Measurements from ENCODE around the gene INCA1.

Gene INCA1

DNA sequence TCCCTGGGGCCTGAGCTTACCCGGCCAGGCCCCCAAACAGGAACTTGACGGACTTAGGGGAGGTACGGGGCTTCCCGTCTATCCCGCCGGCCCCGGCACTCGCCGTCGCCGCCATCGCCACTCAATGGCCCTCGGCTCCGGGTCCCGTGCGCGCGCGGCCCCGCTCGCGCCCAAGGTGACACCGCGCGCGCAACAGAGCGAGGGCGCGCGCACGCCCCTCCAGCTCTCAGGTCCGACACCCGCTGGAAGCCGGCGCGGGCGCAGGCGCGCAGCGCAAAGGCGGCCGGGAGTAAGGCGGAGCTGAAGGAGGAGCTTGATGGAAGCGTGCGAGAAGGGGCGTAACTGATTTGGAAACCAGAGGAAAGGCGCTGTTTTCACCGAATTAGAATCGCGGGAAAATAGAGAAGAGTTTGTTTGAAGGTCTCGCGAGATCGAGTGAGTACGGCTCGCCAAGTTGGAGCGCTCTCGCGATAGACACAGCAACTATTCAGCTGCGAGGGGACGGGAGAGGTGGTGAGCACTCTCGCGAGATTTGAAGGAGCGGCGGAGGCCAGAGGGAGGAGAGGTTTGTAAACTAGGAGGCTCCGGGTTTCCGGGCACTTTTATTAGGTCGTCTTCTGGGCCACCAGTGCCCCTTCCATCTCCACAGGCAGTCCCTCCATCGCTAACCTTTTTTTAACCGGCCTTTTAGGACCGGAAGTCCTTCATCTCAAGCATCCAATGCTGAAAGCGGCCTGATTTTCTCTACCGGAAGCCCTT, 57.3 kb downstream of the INCA1 start, which contains the start of the genes RNF167 and SLC25A11:
TSS of gene RNF167 (plus strand) at position 473 of the 759 bp plus-strand sequence. CDS start 642 bp downstream, outside the sequence.
TSS of gene SLC25A11 (minus strand) at position 251 of the 759 bp plus-strand sequence. CDS start at position 115, 136 bp downstream.
- peak; percentile 99 for DNase-seq (ENCODE audit: low read depth)
- TF ChIP-seq, protein P1, sequence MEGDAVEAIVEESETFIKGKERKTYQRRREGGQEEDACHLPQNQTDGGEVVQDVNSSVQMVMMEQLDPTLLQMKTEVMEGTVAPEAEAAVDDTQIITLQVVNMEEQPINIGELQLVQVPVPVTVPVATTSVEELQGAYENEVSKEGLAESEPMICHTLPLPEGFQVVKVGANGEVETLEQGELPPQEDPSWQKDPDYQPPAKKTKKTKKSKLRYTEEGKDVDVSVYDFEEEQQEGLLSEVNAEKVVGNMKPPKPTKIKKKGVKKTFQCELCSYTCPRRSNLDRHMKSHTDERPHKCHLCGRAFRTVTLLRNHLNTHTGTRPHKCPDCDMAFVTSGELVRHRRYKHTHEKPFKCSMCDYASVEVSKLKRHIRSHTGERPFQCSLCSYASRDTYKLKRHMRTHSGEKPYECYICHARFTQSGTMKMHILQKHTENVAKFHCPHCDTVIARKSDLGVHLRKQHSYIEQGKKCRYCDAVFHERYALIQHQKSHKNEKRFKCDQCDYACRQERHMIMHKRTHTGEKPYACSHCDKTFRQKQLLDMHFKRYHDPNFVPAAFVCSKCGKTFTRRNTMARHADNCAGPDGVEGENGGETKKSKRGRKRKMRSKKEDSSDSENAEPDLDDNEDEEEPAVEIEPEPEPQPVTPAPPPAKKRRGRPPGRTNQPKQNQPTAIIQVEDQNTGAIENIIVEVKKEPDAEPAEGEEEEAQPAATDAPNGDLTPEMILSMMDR (conservative IDR thresholded peaks at IDR 0.05; ENCODE audit: low read depth, low read length): no peak
- peak within 1 kb of the TSS; percentile 96 for H3K4me3 ChIP-seq (ENCODE audit: low read length)

DNA sequence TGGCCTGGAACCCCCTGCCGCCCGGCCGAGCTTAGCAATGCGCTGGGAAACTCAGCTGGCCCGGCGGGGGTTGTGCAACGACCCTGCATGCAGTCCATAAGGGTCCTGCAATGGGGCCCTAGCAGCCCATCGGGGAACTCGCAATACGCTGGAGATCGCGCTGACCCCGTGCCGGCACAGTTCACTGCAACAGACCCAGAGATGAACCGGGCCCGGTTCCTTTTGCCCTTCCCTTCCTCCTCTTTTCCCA, 57.9 kb downstream of the INCA1 start:
- H3K4me3 ChIP-seq (ENCODE audit: low read length): peak overlapping the region; percentile 96
- TF ChIP-seq, protein P1 (conservative IDR thresholded peaks at IDR 0.05; ENCODE audit: low read depth, low read length): no peak
- DNase-seq (ENCODE audit: low read depth): no peak

DNA sequence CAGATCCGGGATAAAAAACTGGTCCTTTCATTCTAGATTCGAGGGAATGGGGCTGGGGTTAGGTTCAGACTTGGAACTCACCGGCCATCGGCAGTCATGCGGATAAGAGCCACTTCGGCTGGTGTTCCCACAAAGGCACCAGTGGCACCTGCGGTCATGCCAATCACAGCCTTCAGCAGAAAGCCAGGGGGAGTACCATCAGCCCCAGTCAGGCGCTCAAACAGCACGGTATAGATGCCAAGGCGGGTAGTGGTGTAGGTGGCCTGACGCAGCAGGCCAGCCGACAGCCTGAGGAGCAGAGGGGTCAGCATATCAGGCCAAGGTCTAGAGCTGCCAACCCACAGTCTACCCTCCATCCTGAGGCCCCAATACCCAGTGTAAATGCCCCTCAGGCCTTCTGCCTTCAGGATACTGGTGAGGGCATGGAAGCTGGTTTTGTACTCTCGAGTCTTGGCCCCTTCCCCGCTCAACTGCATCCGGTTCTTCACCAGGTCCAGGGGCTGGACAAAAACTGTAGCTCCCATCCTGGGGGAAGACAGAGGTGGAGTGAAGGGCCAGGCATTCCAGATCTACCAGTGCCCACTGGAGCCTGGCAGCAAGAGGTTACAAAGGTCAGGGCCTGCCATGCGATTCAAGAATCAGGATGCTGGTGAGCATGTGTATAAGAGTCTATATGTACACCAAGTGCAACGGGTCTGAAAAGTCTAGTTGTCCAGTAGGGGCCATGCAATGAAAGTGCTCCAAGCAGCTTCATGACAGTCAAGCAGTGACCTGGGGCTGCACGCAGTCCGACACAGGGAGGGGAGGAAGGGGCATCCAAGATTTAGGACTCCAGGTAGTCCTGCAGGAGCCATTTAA, 58.4 kb downstream of the INCA1 start:
- no peak for DNase-seq (ENCODE audit: low read depth)
- TF ChIP-seq, protein P1 (conservative IDR thresholded peaks at IDR 0.05; ENCODE audit: low read depth, low read length): no peak
- H3K4me3 ChIP-seq (ENCODE audit: low read length): peak overlapping the region; percentile 96

Data from retinal pigment epithelial cell (primary cell).